ENCODE results near the gene DIP2C. TPM values are rescaled to one million over a fixed set of nuclear protein-coding genes. Genes with fewer than 3 reads are reported as not detected.
"Not testable (repeated sequence)": the region's sequence is repeated elsewhere in the genome, so short reads cannot be mapped to it uniquely, and the experiment has no call there.

Gene DIP2C
- total RNA-seq, 1 donor from 2014 or later = 10.1 TPM

DNA sequence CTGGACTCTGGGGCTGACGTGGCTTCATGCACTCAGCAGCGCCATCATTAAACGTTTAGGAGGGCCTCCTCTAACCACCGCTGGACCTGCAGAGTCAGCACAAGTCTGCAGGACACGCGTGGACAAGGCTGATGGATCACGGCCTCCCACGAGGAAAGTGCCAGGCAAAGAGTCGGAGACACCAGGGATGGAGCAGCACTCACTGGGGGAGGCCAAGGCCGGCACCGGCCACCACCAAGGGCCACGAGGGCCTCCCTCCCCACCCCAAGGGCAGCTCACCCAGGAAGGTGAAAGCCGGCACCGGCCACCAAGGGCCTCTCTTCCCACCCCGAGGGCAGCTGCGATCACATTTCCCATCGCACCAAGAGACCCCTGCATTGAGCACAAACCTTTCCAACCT is 91.5 kb downstream of the DIP2C start:
- H3K9me3 Mint-ChIP-seq = peaks cover 2% of the 10 kb centered on the region
- no peak overlapping the region for H3K9ac ChIP-seq
- no peak overlapping the region for H3K4me3 Mint-ChIP-seq
- H3K79me2 ChIP-seq (ENCODE audit: low read depth) = peaks cover 71% of the 10 kb centered on the region
- H3K9me3 ChIP-seq (ENCODE audit: low read depth) = no peaks in the 10 kb centered on the region
- H3K27ac Mint-ChIP-seq = no peak overlapping the region
- H3K27me3 Mint-ChIP-seq (ENCODE audit: insufficient read depth, low read depth) = no peaks in the 10 kb centered on the region
- peaks cover 12% of the 10 kb centered on the region for H3K36me3 Mint-ChIP-seq
- no peak for DNase-seq (ENCODE audit: low spot score)
- no peak overlapping the region for H3K4me3 ChIP-seq
- peaks cover 28% of the 10 kb centered on the region for H3K4me1 ChIP-seq
- H4K20me1 ChIP-seq (ENCODE audit: low read depth) = peaks cover 71% of the 10 kb centered on the region
- no peaks in the 10 kb centered on the region for H3F3A ChIP-seq (ENCODE audit: low read depth)
- H3K27me3 ChIP-seq = no peaks in the 10 kb centered on the region
- H3K4me2 ChIP-seq = no peak overlapping the region
- peaks cover 28% of the 10 kb centered on the region for H3K4me1 Mint-ChIP-seq
- H3K36me3 ChIP-seq = no peaks in the 10 kb centered on the region
- no peak overlapping the region for H2AFZ ChIP-seq (replicated peaks)
- no peak overlapping the region for H3K27ac ChIP-seq
- TF ChIP-seq EZH2 (IDR thresholded peaks at IDR 0.05) (no peak), EZH2phosphoT487 (IDR thresholded peaks at IDR 0.05) (no peak)
- TF ChIP-seq, protein P1, sequence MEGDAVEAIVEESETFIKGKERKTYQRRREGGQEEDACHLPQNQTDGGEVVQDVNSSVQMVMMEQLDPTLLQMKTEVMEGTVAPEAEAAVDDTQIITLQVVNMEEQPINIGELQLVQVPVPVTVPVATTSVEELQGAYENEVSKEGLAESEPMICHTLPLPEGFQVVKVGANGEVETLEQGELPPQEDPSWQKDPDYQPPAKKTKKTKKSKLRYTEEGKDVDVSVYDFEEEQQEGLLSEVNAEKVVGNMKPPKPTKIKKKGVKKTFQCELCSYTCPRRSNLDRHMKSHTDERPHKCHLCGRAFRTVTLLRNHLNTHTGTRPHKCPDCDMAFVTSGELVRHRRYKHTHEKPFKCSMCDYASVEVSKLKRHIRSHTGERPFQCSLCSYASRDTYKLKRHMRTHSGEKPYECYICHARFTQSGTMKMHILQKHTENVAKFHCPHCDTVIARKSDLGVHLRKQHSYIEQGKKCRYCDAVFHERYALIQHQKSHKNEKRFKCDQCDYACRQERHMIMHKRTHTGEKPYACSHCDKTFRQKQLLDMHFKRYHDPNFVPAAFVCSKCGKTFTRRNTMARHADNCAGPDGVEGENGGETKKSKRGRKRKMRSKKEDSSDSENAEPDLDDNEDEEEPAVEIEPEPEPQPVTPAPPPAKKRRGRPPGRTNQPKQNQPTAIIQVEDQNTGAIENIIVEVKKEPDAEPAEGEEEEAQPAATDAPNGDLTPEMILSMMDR (IDR thresholded peaks at IDR 0.05) = no peak

DNA sequence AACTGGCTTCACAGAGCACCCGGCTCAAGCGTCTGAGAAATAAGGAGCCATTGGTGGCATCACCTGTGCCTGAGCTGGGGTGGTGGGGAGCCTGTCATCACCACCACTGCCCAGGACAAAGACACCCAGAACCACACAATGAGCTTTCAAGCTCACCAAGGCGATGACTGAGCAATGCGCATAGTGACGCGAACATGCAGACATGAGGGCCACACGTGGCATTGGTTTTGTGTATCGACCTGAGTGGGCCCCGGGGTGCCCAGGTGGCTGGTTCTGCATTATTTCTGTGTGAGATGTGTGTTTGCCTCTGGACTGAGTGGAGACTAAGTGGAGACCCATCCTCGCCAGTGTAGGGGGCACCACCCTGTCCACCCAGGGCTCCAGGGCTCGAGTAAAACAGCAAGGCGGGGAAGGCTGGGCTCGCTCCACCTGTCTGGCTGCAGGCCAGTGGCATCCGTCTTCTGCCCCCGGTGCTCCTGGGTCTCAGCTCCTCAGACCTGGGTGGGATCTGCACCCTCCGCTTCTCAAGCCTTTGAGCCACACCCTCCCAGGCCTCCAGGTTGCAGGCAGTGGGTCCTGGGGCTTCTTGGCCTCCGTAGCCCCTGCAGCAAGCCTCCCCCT is 92.6 kb downstream of the DIP2C start:
- no peak overlapping the region for H3K4me2 ChIP-seq
- H3K9me3 Mint-ChIP-seq = peaks cover 2% of the 10 kb centered on the region
- H3K4me1 ChIP-seq = peaks cover 23% of the 10 kb centered on the region

DNA sequence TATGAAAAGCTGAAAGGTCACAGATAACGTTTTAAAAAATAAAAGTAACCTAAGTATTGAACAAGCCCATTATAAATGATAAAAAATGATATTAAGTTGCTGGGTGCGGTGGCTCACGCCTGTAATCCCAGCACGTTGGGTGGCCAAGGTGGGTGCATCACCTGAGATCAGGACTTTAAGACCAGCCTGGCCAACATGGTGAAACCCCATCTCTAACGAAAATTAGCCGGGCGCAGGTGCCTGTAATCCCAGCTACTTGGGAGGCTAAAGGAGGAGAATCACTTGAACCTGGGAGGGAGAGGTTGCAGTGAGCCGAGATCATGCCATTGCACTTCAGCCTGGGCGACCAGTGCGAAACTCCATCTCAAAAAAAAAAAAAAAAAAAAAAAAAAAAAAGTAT is 93.3 kb downstream of the DIP2C start:
- H3K4me1 ChIP-seq = peaks cover 27% of the 10 kb centered on the region
- H3K4me2 ChIP-seq; H3K36me3 ChIP-seq; H3K27ac ChIP-seq; H3K4me3 ChIP-seq; H3F3A ChIP-seq (ENCODE audit: low read depth); DNase-seq (ENCODE audit: low spot score); H3K9me3 ChIP-seq (ENCODE audit: low read depth); H2AFZ ChIP-seq (replicated peaks); H3K27me3 ChIP-seq; H3K9ac ChIP-seq; H3K4me3 Mint-ChIP-seq; H3K27ac Mint-ChIP-seq; H3K9me3 Mint-ChIP-seq; H3K27me3 Mint-ChIP-seq (ENCODE audit: insufficient read depth, low read depth): not testable (repeated sequence)
- H3K4me1 Mint-ChIP-seq = peaks cover 28% of the 10 kb centered on the region
- H4K20me1 ChIP-seq (ENCODE audit: low read depth) = peaks cover 68% of the 10 kb centered on the region
- H3K36me3 Mint-ChIP-seq = peaks cover 14% of the 10 kb centered on the region
- H3K79me2 ChIP-seq (ENCODE audit: low read depth) = peaks cover 72% of the 10 kb centered on the region

More for the DNA sequence above, 92.6 kb downstream of the DIP2C start:
- Mint-ChIP-seq H3K27me3 (ENCODE audit: insufficient read depth, low read depth) (no peaks in the 10 kb centered on the region), H3K36me3 (peaks cover 10% of the 10 kb centered on the region), H3K4me3 (no peak overlapping the region), H3K4me1 (peaks cover 27% of the 10 kb centered on the region), H3K27ac (no peak overlapping the region)
- Histone ChIP-seq H3K27ac (no peak overlapping the region), H3K27me3 (no peaks in the 10 kb centered on the region), H4K20me1 (ENCODE audit: low read depth) (peaks cover 69% of the 10 kb centered on the region), H3K9me3 (ENCODE audit: low read depth) (no peaks in the 10 kb centered on the region), H2AFZ (replicated peaks) (no peak overlapping the region), H3K4me3 (no peak overlapping the region), H3K36me3 (no peaks in the 10 kb centered on the region), H3K79me2 (ENCODE audit: low read depth) (peaks cover 71% of the 10 kb centered on the region), H3F3A (ENCODE audit: low read depth) (no peaks in the 10 kb centered on the region), H3K9ac (no peak overlapping the region)
- DNase-seq (ENCODE audit: low spot score) = no peak
- no peak for TF ChIP-seq EZH2 (IDR thresholded peaks at IDR 0.05)
- TF ChIP-seq EZH2phosphoT487 (IDR thresholded peaks at IDR 0.05) = no peak
- TF ChIP-seq, protein P1 (IDR thresholded peaks at IDR 0.05) = no peak

DNA sequence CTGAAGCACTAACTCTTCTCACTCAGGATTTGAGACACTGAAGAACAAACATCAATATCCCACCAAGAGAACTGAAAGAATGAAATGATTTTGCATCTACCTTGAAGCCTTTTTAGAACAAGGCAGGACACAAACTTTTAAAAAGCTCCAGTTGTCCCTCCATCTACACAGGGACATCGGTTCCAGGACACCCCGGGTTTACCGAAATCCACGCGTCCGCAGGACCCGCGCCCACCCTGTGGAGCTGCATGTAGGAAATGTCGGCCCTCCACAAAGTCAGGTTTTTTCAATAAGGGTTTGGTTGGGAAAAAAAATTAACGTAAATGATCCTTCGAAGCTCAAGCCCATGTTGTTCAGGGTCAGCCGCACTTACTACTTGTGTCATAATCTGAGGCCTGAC is 94.0 kb downstream of the DIP2C start:
- no peak overlapping the region for H3K9ac ChIP-seq
- TF ChIP-seq EZH2 (IDR thresholded peaks at IDR 0.05) (no peak), EZH2phosphoT487 (IDR thresholded peaks at IDR 0.05) (no peak)
- TF ChIP-seq, protein P1 (IDR thresholded peaks at IDR 0.05) = no peak

More for the DNA sequence above, 94.0 kb downstream of the DIP2C start:
- H3F3A ChIP-seq (ENCODE audit: low read depth) = no peaks in the 10 kb centered on the region
- no peaks in the 10 kb centered on the region for H3K36me3 ChIP-seq
- Mint-ChIP-seq H3K9me3 (peaks cover 2% of the 10 kb centered on the region), H3K27ac (no peak overlapping the region), H3K4me3 (no peak overlapping the region), H3K27me3 (ENCODE audit: insufficient read depth, low read depth) (no peaks in the 10 kb centered on the region), H3K36me3 (peaks cover 18% of the 10 kb centered on the region), H3K4me1 (peaks cover 32% of the 10 kb centered on the region)
- H3K4me1 ChIP-seq = peaks cover 27% of the 10 kb centered on the region
- no peaks in the 10 kb centered on the region for H3K27me3 ChIP-seq
- no peak for DNase-seq (ENCODE audit: low spot score)
- no peak overlapping the region for H2AFZ ChIP-seq (replicated peaks)
- no peak overlapping the region for H3K27ac ChIP-seq
- H3K79me2 ChIP-seq (ENCODE audit: low read depth) = peaks cover 77% of the 10 kb centered on the region
- no peak overlapping the region for H3K4me2 ChIP-seq
- H4K20me1 ChIP-seq (ENCODE audit: low read depth) = peaks cover 68% of the 10 kb centered on the region
- no peaks in the 10 kb centered on the region for H3K9me3 ChIP-seq (ENCODE audit: low read depth)
- no peak overlapping the region for H3K4me3 ChIP-seq

All from neural progenitor cell (in vitro differentiated cells).